Measurements from ENCODE around the gene APOO.
A peak's percentile ranks its signal among the peaks of the same experiment; 100 is the strongest.

APOO gene

GRCh38 chrX:23817979-23818336 lies 89.8 kb downstream of the APOO start:
- no peak for DNase-seq
- H4K12ac ChIP-seq (ENCODE audit: low read depth, low read length): no peak overlapping the region
- H2BK120ac ChIP-seq (ENCODE audit: insufficient read depth, low read length, poor library complexity): no peak overlapping the region
- H2BK5ac ChIP-seq (ENCODE audit: low read depth, low read length, poor library complexity): no peak overlapping the region
- H3K9me3 ChIP-seq (ENCODE audit: insufficient read depth, low read depth, low read length): no peaks in the 10 kb centered on the region
- no peak overlapping the region for H2BK12ac ChIP-seq (ENCODE audit: low read length)
- H3K23ac ChIP-seq (ENCODE audit: low read length): no peak overlapping the region
- no peak overlapping the region for H2AFZ ChIP-seq (ENCODE audit: insufficient read depth, low read length, poor library complexity)
- H3K4me3 ChIP-seq (ENCODE audit: low read depth, low read length): no peak overlapping the region
- H3K18ac ChIP-seq (ENCODE audit: low read length): no peak overlapping the region
- no CpG with 5 or more reads among the region's 3 CpGs for WGBS (ENCODE audit: extremely low coverage, insufficient coverage, insufficient read length)
- H4K8ac ChIP-seq (ENCODE audit: low read depth, low read length): no peak overlapping the region
- no peaks in the 10 kb centered on the region for H3K79me2 ChIP-seq (ENCODE audit: control insufficient read depth, insufficient read depth, low read length, poor library complexity)
- H3K36me3 ChIP-seq (ENCODE audit: control insufficient read depth in 1 of 2, insufficient read depth in 2 of 2, low read length in 2 of 2): no peaks in the 10 kb centered on the region
- no peak overlapping the region for H3K27ac ChIP-seq (ENCODE audit: low read depth, low read length)
- no peak overlapping the region for H3K4ac ChIP-seq (ENCODE audit: low read depth, low read length)
- H3K4me2 ChIP-seq (ENCODE audit: low read length): no peak overlapping the region
- H4K91ac ChIP-seq (ENCODE audit: low read depth, low read length): no peak overlapping the region
- H3K79me1 ChIP-seq (ENCODE audit: low read length): no peaks in the 10 kb centered on the region
- H3K27me3 ChIP-seq (ENCODE audit: insufficient read depth, low read length): no peaks in the 10 kb centered on the region
- H3K9ac ChIP-seq (ENCODE audit: low read length): no peak overlapping the region
- no peak overlapping the region for H2AK5ac ChIP-seq (ENCODE audit: low read length)
- H3K14ac ChIP-seq (ENCODE audit: low read length): no peak overlapping the region
- no peaks in the 10 kb centered on the region for H3K4me1 ChIP-seq (ENCODE audit: control insufficient read depth in 1 of 2, insufficient read depth in 2 of 2, low read length in 2 of 2)

GRCh38 chrX:23816179-23816578 lies 91.6 kb downstream of the APOO start:
- Histone ChIP-seq H4K8ac (ENCODE audit: low read depth, low read length) (no peak overlapping the region), H4K12ac (ENCODE audit: low read depth, low read length) (no peak overlapping the region), H3K14ac (ENCODE audit: low read length) (no peak overlapping the region), H3K79me1 (ENCODE audit: low read length) (no peaks in the 10 kb centered on the region), H2AFZ (ENCODE audit: insufficient read depth, low read length, poor library complexity) (no peak overlapping the region), H3K4me3 (ENCODE audit: low read depth, low read length) (no peak overlapping the region), H3K4me2 (ENCODE audit: low read length) (no peak overlapping the region), H2AK5ac (ENCODE audit: low read length) (no peak overlapping the region), H3K4me1 (ENCODE audit: control insufficient read depth in 1 of 2, insufficient read depth in 2 of 2, low read length in 2 of 2) (no peaks in the 10 kb centered on the region), H3K9ac (ENCODE audit: low read length) (no peak overlapping the region), H3K36me3 (ENCODE audit: control insufficient read depth in 1 of 2, insufficient read depth in 2 of 2, low read length in 2 of 2) (no peaks in the 10 kb centered on the region), H3K23ac (ENCODE audit: low read length) (no peak overlapping the region), H2BK5ac (ENCODE audit: low read depth, low read length, poor library complexity) (no peak overlapping the region), H3K79me2 (ENCODE audit: control insufficient read depth, insufficient read depth, low read length, poor library complexity) (no peaks in the 10 kb centered on the region), H3K27me3 (ENCODE audit: insufficient read depth, low read length) (no peaks in the 10 kb centered on the region), H3K9me3 (ENCODE audit: insufficient read depth, low read depth, low read length) (no peaks in the 10 kb centered on the region), H3K4ac (ENCODE audit: low read depth, low read length) (no peak overlapping the region), H3K18ac (ENCODE audit: low read length) (no peak overlapping the region), H4K91ac (ENCODE audit: low read depth, low read length) (no peak overlapping the region), H2BK12ac (ENCODE audit: low read length) (no peak overlapping the region), H3K27ac (ENCODE audit: low read depth, low read length) (no peak overlapping the region), H2BK120ac (ENCODE audit: insufficient read depth, low read length, poor library complexity) (no peak overlapping the region)
- no peak for DNase-seq
- 100% methylated on average over 1 of the region's 4 CpGs for WGBS (ENCODE audit: extremely low coverage, insufficient coverage, insufficient read length)

GRCh38 chrX:23815376-23815775 lies 92.4 kb downstream of the APOO start:
- Histone ChIP-seq H3K9ac (ENCODE audit: low read length) (no peak overlapping the region), H3K14ac (ENCODE audit: low read length) (no peak overlapping the region), H2BK5ac (ENCODE audit: low read depth, low read length, poor library complexity) (no peak overlapping the region), H2AK5ac (ENCODE audit: low read length) (no peak overlapping the region), H4K8ac (ENCODE audit: low read depth, low read length) (no peak overlapping the region), H2AFZ (ENCODE audit: insufficient read depth, low read length, poor library complexity) (no peak overlapping the region), H3K9me3 (ENCODE audit: insufficient read depth, low read depth, low read length) (no peaks in the 10 kb centered on the region), H3K4me3 (ENCODE audit: low read depth, low read length) (no peak overlapping the region), H3K4me2 (ENCODE audit: low read length) (no peak overlapping the region), H3K4me1 (ENCODE audit: control insufficient read depth in 1 of 2, insufficient read depth in 2 of 2, low read length in 2 of 2) (no peaks in the 10 kb centered on the region), H4K91ac (ENCODE audit: low read depth, low read length) (no peak overlapping the region), H4K12ac (ENCODE audit: low read depth, low read length) (no peak overlapping the region), H2BK12ac (ENCODE audit: low read length) (no peak overlapping the region), H3K4ac (ENCODE audit: low read depth, low read length) (no peak overlapping the region), H3K36me3 (ENCODE audit: control insufficient read depth in 1 of 2, insufficient read depth in 2 of 2, low read length in 2 of 2) (no peaks in the 10 kb centered on the region), H3K27me3 (ENCODE audit: insufficient read depth, low read length) (no peaks in the 10 kb centered on the region), H2BK120ac (ENCODE audit: insufficient read depth, low read length, poor library complexity) (no peak overlapping the region), H3K27ac (ENCODE audit: low read depth, low read length) (no peak overlapping the region), H3K23ac (ENCODE audit: low read length) (no peak overlapping the region), H3K79me2 (ENCODE audit: control insufficient read depth, insufficient read depth, low read length, poor library complexity) (no peaks in the 10 kb centered on the region), H3K18ac (ENCODE audit: low read length) (no peak overlapping the region), H3K79me1 (ENCODE audit: low read length) (no peaks in the 10 kb centered on the region)
- DNase-seq: peak in 1 of 2 donors; percentile 56
- no CpG with 5 or more reads among the region's 7 CpGs for WGBS (ENCODE audit: extremely low coverage, insufficient coverage, insufficient read length)

- H3K36me3 ChIP-seq (ENCODE audit: control insufficient read depth in 1 of 2, insufficient read depth in 2 of 2, low read length in 2 of 2): no peaks in the 10 kb centered on the region
- no peak for DNase-seq
- H4K91ac ChIP-seq (ENCODE audit: low read depth, low read length): no peak overlapping the region
- H3K79me1 ChIP-seq (ENCODE audit: low read length): no peaks in the 10 kb centered on the region
- H3K9ac ChIP-seq (ENCODE audit: low read length): no peak overlapping the region
- WGBS (ENCODE audit: extremely low coverage, insufficient coverage, insufficient read length): no CpG with 5 or more reads among the region's 1 CpG
- no peaks in the 10 kb centered on the region for H3K9me3 ChIP-seq (ENCODE audit: insufficient read depth, low read depth, low read length)
- no peak overlapping the region for H4K8ac ChIP-seq (ENCODE audit: low read depth, low read length)
- no peaks in the 10 kb centered on the region for H3K27me3 ChIP-seq (ENCODE audit: insufficient read depth, low read length)
- no peak overlapping the region for H3K27ac ChIP-seq (ENCODE audit: low read depth, low read length)
- H3K79me2 ChIP-seq (ENCODE audit: control insufficient read depth, insufficient read depth, low read length, poor library complexity): no peaks in the 10 kb centered on the region
- no peak overlapping the region for H2AFZ ChIP-seq (ENCODE audit: insufficient read depth, low read length, poor library complexity)
- no peak overlapping the region for H3K4me3 ChIP-seq (ENCODE audit: low read depth, low read length)
- no peak overlapping the region for H3K14ac ChIP-seq (ENCODE audit: low read length)
- H3K4me2 ChIP-seq (ENCODE audit: low read length): no peak overlapping the region
- no peak overlapping the region for H3K18ac ChIP-seq (ENCODE audit: low read length)
- H3K4ac ChIP-seq (ENCODE audit: low read depth, low read length): no peak overlapping the region
- no peak overlapping the region for H4K12ac ChIP-seq (ENCODE audit: low read depth, low read length)
- H3K4me1 ChIP-seq (ENCODE audit: control insufficient read depth in 1 of 2, insufficient read depth in 2 of 2, low read length in 2 of 2): no peaks in the 10 kb centered on the region
- H2BK12ac ChIP-seq (ENCODE audit: low read length): no peak overlapping the region
- no peak overlapping the region for H2AK5ac ChIP-seq (ENCODE audit: low read length)
- no peak overlapping the region for H3K23ac ChIP-seq (ENCODE audit: low read length)
- H2BK120ac ChIP-seq (ENCODE audit: insufficient read depth, low read length, poor library complexity): no peak overlapping the region
- H2BK5ac ChIP-seq (ENCODE audit: low read depth, low read length, poor library complexity): no peak overlapping the region
Measured at GRCh38 chrX:23813808-23814207, 93.9 kb downstream of the APOO start.
